HCT116 (cell line): ENCODE data around the gene C12orf75. TPM values are rescaled to one million over a fixed set of nuclear protein-coding genes. Genes with fewer than 3 reads are reported as not detected.

Source experiments
- ATAC-seq: fragments of 200-7000 bp; cut with Tn5 transposase; 2 replicates; pipeline ENCODE4 v1.9.1; 2020; ENCODE audit warnings: mild to moderate bottlenecking, moderate library complexity
- BruUV-seq: library from RNA; stranded (reverse); fragments of 400-500 nt; replicated peaks from 2 replicates; lab custom pipeline; 2021; lab: Mats Ljungman, UMichigan
- CTCF ChIA-PET: fragments of 300-600 bp; sonication (Branson Sonifier 250); formaldehyde crosslinking; loops from one replicate; lab custom pipeline; 2021; ENCODE audit warnings: antibody characterized with exemption; lab: Charles Lee
- POLR2A ChIA-PET: fragments of 300-600, 350-600 bp; sonication (Branson Sonifier 250); formaldehyde crosslinking; loops from one replicate; lab custom pipeline; 2021; ENCODE audit warnings: antibody characterized with exemption; lab: Charles Lee
- RAD21 ChIA-PET, 2 experiments: fragments of 300-600 bp; sonication (Branson Sonifier 250); formaldehyde crosslinking; loops; one replicate each; lab custom pipeline; 2023; ENCODE audit warnings: low total read pairs in 2 of 2; ENCODE audit not compliant: uncharacterized antibody in 2 of 2, unreplicated experiment in 2 of 2, low non-redundant PET in 1 of 2; lab: Charles Lee
- DNase-seq: peaks from one replicate; pipeline ENCODE4 v3.0.0-alpha.2; 2010; ENCODE audit warnings: low read depth, low spot score
- H2AFZ ChIP-seq: fragments of 200-600 bp; shearing (Covaris generic), sonication (generic); 2 replicates; pipeline ENCODE4 v1.6.1; 2017; ENCODE audit warnings: low read depth, mixed run types, mixed read lengths, antibody characterized with exemption, low read length; ENCODE audit not compliant: poor library complexity, severe bottlenecking
- H3K27ac ChIP-seq: 2 replicates; pipeline ENCODE4 v1.5.1; 2012; ENCODE audit warnings: low read depth, low read length
- H3K27me3 ChIP-seq: fragments of 200-600 bp; sonication (generic); 2 replicates; pipeline ENCODE4 v1.6.1; 2016; ENCODE audit warnings: mixed run types, low read length, mixed read lengths; ENCODE audit not compliant: insufficient read depth
- H3K36me3 ChIP-seq, 2 experiments: fragments of 200-500 bp in 1 of 2; fragments of 200-600 bp in 1 of 2; sonication (Bioruptor generic) in 1 of 2; sonication (generic) in 1 of 2; 2 replicates each; pipeline versions ENCODE4 v1.5.1 to v1.6.1; 2014 to 2016; ENCODE audit warnings: low read length in 2 of 2, inconsistent platforms in 1 of 2, mixed read lengths in 1 of 2, mixed run types in 1 of 2; ENCODE audit not compliant: insufficient read depth in 2 of 2, control insufficient read depth in 1 of 2
- H3K4me1 ChIP-seq, 2 experiments: fragments of 200-600 bp in 1 of 2; sonication (generic) in 1 of 2; 2 replicates each; pipeline versions ENCODE4 v1.5.1 to v1.6.1; 2012 to 2017; ENCODE audit warnings: low read length in 2 of 2, inconsistent platforms in 1 of 2, mild to moderate bottlenecking in 1 of 2, mixed read lengths in 1 of 2, mixed run types in 1 of 2, moderate library complexity in 1 of 2; ENCODE audit not compliant: insufficient read depth in 2 of 2, control insufficient read depth in 1 of 2
- H3K4me2 ChIP-seq: fragments of 200-600 bp; sonication (generic); 2 replicates; pipeline ENCODE4 v1.6.1; 2017; ENCODE audit warnings: mixed run types, low read length, mixed read lengths
- H3K4me3 ChIP-seq, 2 experiments: fragments of 200-600 bp in 1 of 2; sonication (generic) in 1 of 2; replicated peaks in 1 of 2; 2 replicates each; pipeline ENCODE4 v1.5.1; 2011 to 2016; ENCODE audit warnings: low read length in 2 of 2, control low read depth in 1 of 2, low read depth in 1 of 2, mild to moderate bottlenecking in 1 of 2, mixed read lengths in 1 of 2, mixed run types in 1 of 2
- H3K79me2 ChIP-seq: fragments of 200-600 bp; sonication (generic); 2 replicates; pipeline ENCODE4 v1.6.1; 2017; ENCODE audit warnings: mild to moderate bottlenecking, mixed run types, low read length, moderate library complexity, mixed read lengths; ENCODE audit not compliant: insufficient read depth
- H3K9ac ChIP-seq: fragments of 200-600 bp; sonication (generic); 2 replicates; pipeline ENCODE4 v1.6.1; 2016; ENCODE audit warnings: low read length, mixed read lengths
- H3K9me2 ChIP-seq: fragments of 200-600 bp; sonication (generic), shearing (Covaris generic); 2 replicates; pipeline ENCODE4 v1.6.1; 2017; ENCODE audit warnings: mixed run types, mild to moderate bottlenecking, moderate library complexity; ENCODE audit not compliant: insufficient read depth
- H3K9me3 ChIP-seq, 2 experiments: fragments of 200-500 bp in 1 of 2; fragments of 200-600 bp in 1 of 2; sonication (Bioruptor generic) in 1 of 2; sonication (generic) in 1 of 2; 2 replicates each; pipeline ENCODE4 v1.6.1; 2014 to 2017; ENCODE audit warnings: low read length in 2 of 2, mixed read lengths in 2 of 2, inconsistent platforms in 1 of 2, low read depth in 1 of 2, mild to moderate bottlenecking in 1 of 2, mixed run types in 1 of 2, moderate library complexity in 1 of 2; ENCODE audit not compliant: control insufficient read depth in 1 of 2, insufficient read depth in 1 of 2
- H4K20me1 ChIP-seq: fragments of 200-600 bp; sonication (generic), shearing (Covaris generic); 2 replicates; pipeline ENCODE4 v1.6.1; 2017; ENCODE audit warnings: mixed run types, mild to moderate bottlenecking, moderate library complexity; ENCODE audit not compliant: insufficient read depth
- ATF3 ChIP-seq: IDR thresholded peaks from 2 replicates; pipeline ENCODE4 v1.6.1; 2012
- CBX3 ChIP-seq: IDR thresholded peaks from 2 replicates; pipeline ENCODE4 v1.6.1; 2012; ENCODE audit warnings: low read depth
- CTCF ChIP-seq, 3 experiments: fragments of 200-600 bp in 1 of 3; sonication (generic) in 1 of 3; IDR thresholded peaks in 2 of 3; conservative IDR thresholded peaks in 1 of 3; 2 replicates each; pipeline ENCODE4 v1.5.1; 2012 to 2017; ENCODE audit warnings: low read depth in 2 of 3, low read length in 2 of 3, antibody characterized with exemption in 1 of 3, borderline replicate concordance in 1 of 3, control low read depth in 1 of 3, mild to moderate bottlenecking in 1 of 3, mixed read lengths in 1 of 3, mixed run types in 1 of 3, moderate library complexity in 1 of 3; ENCODE audit not compliant: insufficient read depth in 1 of 3
- EZH2 ChIP-seq: fragments of 200-600 bp; sonication (generic); IDR thresholded peaks from 2 replicates; pipeline ENCODE4 v1.6.1; 2017; ENCODE audit warnings: antibody characterized with exemption, mixed run types
- JUND ChIP-seq: IDR thresholded peaks from 2 replicates; pipeline ENCODE4 v1.6.1; 2012
- POLR2AphosphoS5 ChIP-seq: IDR thresholded peaks from 2 replicates; pipeline ENCODE4 v1.6.1; 2011; ENCODE audit warnings: mild to moderate bottlenecking, low read depth, low read length, moderate library complexity
- RAD21 ChIP-seq: IDR thresholded peaks from 2 replicates; pipeline ENCODE4 v1.6.1; 2012; ENCODE audit warnings: low read depth, mild to moderate bottlenecking
- REST ChIP-seq: IDR thresholded peaks from 2 replicates; pipeline ENCODE4 v1.6.1; 2012; ENCODE audit warnings: low read depth
- SP1 ChIP-seq: IDR thresholded peaks from 2 replicates; pipeline ENCODE4 v1.6.1; 2012; ENCODE audit warnings: low read depth
- SRF ChIP-seq: IDR thresholded peaks from 2 replicates; pipeline ENCODE4 v1.6.1; 2012; ENCODE audit warnings: low read depth
- ZBTB33 ChIP-seq: IDR thresholded peaks from 2 replicates; pipeline ENCODE4 v1.6.1; 2011; ENCODE audit warnings: mild to moderate bottlenecking, low read length, moderate library complexity; ENCODE audit not compliant: insufficient replicate concordance; ENCODE audit errors: extremely low read depth
- ZFX ChIP-seq: fragments of 450-650 bp; IDR thresholded peaks from 2 replicates; pipeline ENCODE4 v1.6.1; 2017
- ZNF274 ChIP-seq: fragments of 200-500 bp; sonication (Bioruptor generic); IDR thresholded peaks from 2 replicates; pipeline ENCODE4 v1.6.1; 2014; ENCODE audit warnings: mild to moderate bottlenecking, low read depth, low read length, inconsistent platforms
- intact Hi-C: fragments of 100-400 bp; cut with micrococcal nuclease; formaldehyde crosslinking; loops from 2 replicates; pipeline ENCODE4 v1.10.0; 2022
- total RNA-seq: library from RNA; stranded (reverse); gene quantifications from one replicate; pipeline ENCODE4 v1.2.1, GENCODE V29; 2021; ENCODE audit not compliant: unreplicated experiment

Gene C12orf75
- total RNA-seq, 1 experiment from 2014 or later, result 81.0 TPM

- no peak for TF ChIP-seq ZBTB33
- no peak for TF ChIP-seq ZNF274
- no peak for TF ChIP-seq POLR2AphosphoS5
- TF ChIP-seq EZH2, result no peak
Measured at GRCh38 chr12:105292705-105293104, 37.8 kb upstream of the C12orf75 start (continued).

- ChIA-PET RAD21 (no interaction called here), CTCF (no interaction called here), POLR2A (no interaction called here)
- ATAC-seq (no peak), DNase-seq (no peak)
- Histone ChIP-seq H3K4me3 (no peak overlapping the region), H3K27ac (no peak overlapping the region), H3K36me3 (no peaks in the 10 kb centered on the region), H3K27me3 (no peaks in the 10 kb centered on the region), H3K9me2 (no peaks in the 10 kb centered on the region), H2AFZ (no peak overlapping the region), H3K4me2 (no peak overlapping the region), H3K9me3 (no peaks in the 10 kb centered on the region), H4K20me1 (no peaks in the 10 kb centered on the region), H3K4me1 (no peaks in the 10 kb centered on the region), H3K9ac (no peak overlapping the region), H3K79me2 (no peaks in the 10 kb centered on the region)
- BruUV-seq, result no TSS peak
- intact Hi-C loops, result no loop called here
- TF ChIP-seq ZNF274, result no peak
- TF ChIP-seq REST, result no peak
- no peak for TF ChIP-seq SRF
- no peak for TF ChIP-seq JUND
- no peak for TF ChIP-seq ATF3
- no peak for TF ChIP-seq ZFX
- TF ChIP-seq CTCF (IDR thresholded peaks at IDR 0.05 in 2 of 3, conservative IDR thresholded peaks at IDR 0.05 in 1 of 3; ENCODE audit: borderline replicate concordance in 1 of 3, insufficient read depth in 1 of 3, low read depth in 2 of 3, low read length in 2 of 3), result no peak
- TF ChIP-seq SP1, result no peak
- TF ChIP-seq RAD21, result no peak
- TF ChIP-seq CBX3, result no peak
Measured at GRCh38 chr12:105293187-105293586, 37.3 kb upstream of the C12orf75 start.
